WTC11 (cell line): ENCODE results near the gene ZNF714. TPM values are rescaled to one million over a fixed set of nuclear protein-coding genes. Genes with fewer than 3 reads are reported as not detected.

Source experiments
- ATAC-seq: fragments of 200-7000 bp; cut with Tn5 transposase; 2 replicates; pipeline ENCODE4 v1.10.0; 2021; ENCODE audit warnings: mild to moderate bottlenecking, moderate library complexity
- CTCF ChIA-PET: fragments of 300-600 bp; sonication (Branson Sonifier 250); formaldehyde crosslinking; loops from one replicate; lab custom pipeline; 2021; ENCODE audit warnings: antibody characterized with exemption; lab: Charles Lee
- POLR2A ChIA-PET: fragments of 350-600 bp; sonication (Branson Sonifier 250); formaldehyde crosslinking; loops from one replicate; lab custom pipeline; 2021; ENCODE audit warnings: antibody characterized with exemption; lab: Charles Lee
- DNase-seq: peaks from one replicate; pipeline ENCODE4 v3.0.0; 2021; ENCODE audit warnings: low spot score
- H3K27ac Mint-ChIP-seq: 2 replicates; pipeline ENCODE4 v1.8.0; 2021; ENCODE audit warnings: mixed read lengths
- H3K27me3 Mint-ChIP-seq: 2 replicates; pipeline ENCODE4 v1.8.0; 2021; ENCODE audit warnings: low read depth, mild to moderate bottlenecking, moderate library complexity, mixed read lengths
- H3K36me3 Mint-ChIP-seq: 2 replicates; pipeline ENCODE4 v1.8.0; 2021; ENCODE audit warnings: mixed read lengths
- H3K4me1 Mint-ChIP-seq: 2 replicates; pipeline ENCODE4 v1.8.0; 2022; ENCODE audit warnings: mixed read lengths
- H3K4me3 Mint-ChIP-seq: 2 replicates; pipeline ENCODE4 v1.8.0; 2021; ENCODE audit warnings: mild to moderate bottlenecking, moderate library complexity, mixed read lengths
- H3K9me3 Mint-ChIP-seq: 2 replicates; pipeline ENCODE4 v1.8.0; 2021; ENCODE audit warnings: mixed read lengths
- ATF1 ChIP-seq: sonication (generic); formaldehyde crosslinking; IDR thresholded peaks from 2 replicates; pipeline ENCODE4 v1.8.1; 2023; ENCODE audit warnings: mild to moderate bottlenecking, moderate library complexity, missing genetic modification reagents
- IRF2 ChIP-seq: sonication (generic); formaldehyde crosslinking; IDR thresholded peaks from 2 replicates; pipeline ENCODE4 v1.8.0; 2022; ENCODE audit warnings: low read depth, missing genetic modification reagents, borderline replicate concordance
- KAT7 ChIP-seq: sonication (generic); formaldehyde crosslinking; IDR thresholded peaks from 2 replicates; pipeline ENCODE4 v1.8.1; 2023; ENCODE audit warnings: missing genetic modification reagents, mild to moderate bottlenecking, borderline replicate concordance
- NFE2L1 ChIP-seq: sonication (generic); formaldehyde crosslinking; IDR thresholded peaks from 2 replicates; pipeline ENCODE4 v1.8.1; 2023; ENCODE audit warnings: missing genetic modification reagents
- TEAD1 ChIP-seq: sonication (generic); formaldehyde crosslinking; IDR thresholded peaks from 2 replicates; pipeline ENCODE4 v1.8.0; 2022; ENCODE audit warnings: mild to moderate bottlenecking, missing genetic modification reagents
- TEAD4 ChIP-seq: sonication (generic); formaldehyde crosslinking; IDR thresholded peaks from 2 replicates; pipeline ENCODE4 v1.8.0; 2022; ENCODE audit warnings: mild to moderate bottlenecking, missing genetic modification reagents
- ZNF121 ChIP-seq: sonication (generic); formaldehyde crosslinking; IDR thresholded peaks from 2 replicates; pipeline ENCODE4 v1.8.0; 2023; ENCODE audit warnings: missing genetic modification reagents
- ZNF138 ChIP-seq: sonication (generic); formaldehyde crosslinking; conservative IDR thresholded peaks from 2 replicates; pipeline ENCODE4 v1.8.1; 2022; ENCODE audit warnings: mild to moderate bottlenecking, moderate library complexity, missing genetic modification reagents
- ZNF396 ChIP-seq: fragments of 250-450 bp; sonication (Bioruptor Pico); IDR thresholded peaks from 2 replicates; pipeline ENCODE4 v1.8.0; 2021; ENCODE audit warnings: mild to moderate bottlenecking, moderate library complexity, borderline replicate concordance
- total RNA-seq: library from RNA; stranded (reverse); gene quantifications from 3 replicates; pipeline ENCODE4 v1.2.3, GENCODE V29; 2021
- TF ChIP-seq, protein P1 (sequence below): fragments of 200-600 bp; IDR thresholded peaks from 2 replicates; pipeline ENCODE4 v1.8.0; 2022; ENCODE audit warnings: antibody characterized with exemption
- TF ChIP-seq, protein P2 (sequence below): sonication (generic); formaldehyde crosslinking; IDR thresholded peaks from 2 replicates; pipeline ENCODE4 v1.8.1; 2023; ENCODE audit warnings: mild to moderate bottlenecking, missing genetic modification reagents
- TF ChIP-seq, protein P3 (sequence below): fragments of 250-450 bp; sonication (Bioruptor Pico); IDR thresholded peaks from 2 replicates; pipeline ENCODE4 v1.9.0; 2021; ENCODE audit warnings: moderate library complexity, mild to moderate bottlenecking, inconsistent platforms, borderline replicate concordance
- TF ChIP-seq, protein P4 (sequence below): sonication (generic); formaldehyde crosslinking; IDR thresholded peaks from 2 replicates; pipeline ENCODE4 v1.8.1; 2022; ENCODE audit warnings: missing genetic modification reagents, borderline replicate concordance
- TF ChIP-seq, protein P5 (sequence below): sonication (generic); formaldehyde crosslinking; IDR thresholded peaks from 2 replicates; pipeline ENCODE4 v1.8.0; 2023; ENCODE audit warnings: missing genetic modification reagents, mild to moderate bottlenecking, borderline replicate concordance
- TF ChIP-seq, protein P6 (sequence below): sonication (generic); formaldehyde crosslinking; conservative IDR thresholded peaks from 2 replicates; pipeline ENCODE4 v1.8.1; 2023; ENCODE audit warnings: mild to moderate bottlenecking, low read depth, missing genetic modification reagents, moderate library complexity

ZNF714 gene
- total RNA-seq, 1 experiment from 2014 or later = 60.4 TPM

DNA sequence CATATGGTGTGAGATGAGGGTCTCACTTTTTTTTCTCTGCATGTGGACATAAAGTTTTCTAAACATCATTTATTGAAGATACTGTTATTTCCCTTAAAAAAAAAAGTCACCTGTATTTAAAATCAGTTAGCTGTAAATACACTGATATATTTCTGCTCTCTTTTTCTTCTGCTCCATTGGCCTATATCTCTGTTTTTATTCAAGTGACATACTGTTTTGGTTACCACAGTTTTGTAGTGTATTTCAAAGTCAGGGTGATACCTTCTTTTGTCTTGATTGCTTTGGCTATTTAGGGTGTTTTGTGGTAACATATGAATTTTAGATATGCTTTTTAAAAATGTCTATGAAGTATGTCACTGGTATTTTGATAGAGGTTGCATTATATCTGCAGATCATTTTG lies 44.1 kb downstream of the ZNF714 start:
- no peak overlapping the region for H3K27ac Mint-ChIP-seq
- ATAC-seq (no peak), DNase-seq (no peak)
- H3K36me3 Mint-ChIP-seq = peaks cover 16% of the 10 kb centered on the region
- no peak overlapping the region for H3K4me3 Mint-ChIP-seq
- CTCF ChIA-PET = no interaction called here
- no peaks in the 10 kb centered on the region for H3K27me3 Mint-ChIP-seq
- POLR2A ChIA-PET = no interaction called here
- peaks cover 15% of the 10 kb centered on the region for H3K9me3 Mint-ChIP-seq
- TF ChIP-seq, protein P1, sequence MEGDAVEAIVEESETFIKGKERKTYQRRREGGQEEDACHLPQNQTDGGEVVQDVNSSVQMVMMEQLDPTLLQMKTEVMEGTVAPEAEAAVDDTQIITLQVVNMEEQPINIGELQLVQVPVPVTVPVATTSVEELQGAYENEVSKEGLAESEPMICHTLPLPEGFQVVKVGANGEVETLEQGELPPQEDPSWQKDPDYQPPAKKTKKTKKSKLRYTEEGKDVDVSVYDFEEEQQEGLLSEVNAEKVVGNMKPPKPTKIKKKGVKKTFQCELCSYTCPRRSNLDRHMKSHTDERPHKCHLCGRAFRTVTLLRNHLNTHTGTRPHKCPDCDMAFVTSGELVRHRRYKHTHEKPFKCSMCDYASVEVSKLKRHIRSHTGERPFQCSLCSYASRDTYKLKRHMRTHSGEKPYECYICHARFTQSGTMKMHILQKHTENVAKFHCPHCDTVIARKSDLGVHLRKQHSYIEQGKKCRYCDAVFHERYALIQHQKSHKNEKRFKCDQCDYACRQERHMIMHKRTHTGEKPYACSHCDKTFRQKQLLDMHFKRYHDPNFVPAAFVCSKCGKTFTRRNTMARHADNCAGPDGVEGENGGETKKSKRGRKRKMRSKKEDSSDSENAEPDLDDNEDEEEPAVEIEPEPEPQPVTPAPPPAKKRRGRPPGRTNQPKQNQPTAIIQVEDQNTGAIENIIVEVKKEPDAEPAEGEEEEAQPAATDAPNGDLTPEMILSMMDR = no peak
- TF ChIP-seq KAT7 (CRISPR knock-in tag) = no peak
- no peak for TF ChIP-seq TEAD4 (CRISPR knock-in tag)
- TF ChIP-seq, protein P2, sequence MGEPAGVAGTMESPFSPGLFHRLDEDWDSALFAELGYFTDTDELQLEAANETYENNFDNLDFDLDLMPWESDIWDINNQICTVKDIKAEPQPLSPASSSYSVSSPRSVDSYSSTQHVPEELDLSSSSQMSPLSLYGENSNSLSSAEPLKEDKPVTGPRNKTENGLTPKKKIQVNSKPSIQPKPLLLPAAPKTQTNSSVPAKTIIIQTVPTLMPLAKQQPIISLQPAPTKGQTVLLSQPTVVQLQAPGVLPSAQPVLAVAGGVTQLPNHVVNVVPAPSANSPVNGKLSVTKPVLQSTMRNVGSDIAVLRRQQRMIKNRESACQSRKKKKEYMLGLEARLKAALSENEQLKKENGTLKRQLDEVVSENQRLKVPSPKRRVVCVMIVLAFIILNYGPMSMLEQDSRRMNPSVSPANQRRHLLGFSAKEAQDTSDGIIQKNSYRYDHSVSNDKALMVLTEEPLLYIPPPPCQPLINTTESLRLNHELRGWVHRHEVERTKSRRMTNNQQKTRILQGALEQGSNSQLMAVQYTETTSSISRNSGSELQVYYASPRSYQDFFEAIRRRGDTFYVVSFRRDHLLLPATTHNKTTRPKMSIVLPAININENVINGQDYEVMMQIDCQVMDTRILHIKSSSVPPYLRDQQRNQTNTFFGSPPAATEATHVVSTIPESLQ (CRISPR knock-in tag) = no peak
- TF ChIP-seq, protein P3, sequence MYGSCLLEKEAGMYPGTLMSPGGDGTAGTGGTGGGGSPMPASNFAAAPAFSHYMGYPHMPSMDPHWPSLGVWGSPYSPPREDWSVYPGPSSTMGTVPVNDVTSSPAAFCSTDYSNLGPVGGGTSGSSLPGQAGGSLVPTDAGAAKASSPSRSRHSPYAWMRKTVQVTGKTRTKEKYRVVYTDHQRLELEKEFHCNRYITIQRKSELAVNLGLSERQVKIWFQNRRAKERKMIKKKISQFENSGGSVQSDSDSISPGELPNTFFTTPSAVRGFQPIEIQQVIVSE = no peak
- TF ChIP-seq, protein P4, sequence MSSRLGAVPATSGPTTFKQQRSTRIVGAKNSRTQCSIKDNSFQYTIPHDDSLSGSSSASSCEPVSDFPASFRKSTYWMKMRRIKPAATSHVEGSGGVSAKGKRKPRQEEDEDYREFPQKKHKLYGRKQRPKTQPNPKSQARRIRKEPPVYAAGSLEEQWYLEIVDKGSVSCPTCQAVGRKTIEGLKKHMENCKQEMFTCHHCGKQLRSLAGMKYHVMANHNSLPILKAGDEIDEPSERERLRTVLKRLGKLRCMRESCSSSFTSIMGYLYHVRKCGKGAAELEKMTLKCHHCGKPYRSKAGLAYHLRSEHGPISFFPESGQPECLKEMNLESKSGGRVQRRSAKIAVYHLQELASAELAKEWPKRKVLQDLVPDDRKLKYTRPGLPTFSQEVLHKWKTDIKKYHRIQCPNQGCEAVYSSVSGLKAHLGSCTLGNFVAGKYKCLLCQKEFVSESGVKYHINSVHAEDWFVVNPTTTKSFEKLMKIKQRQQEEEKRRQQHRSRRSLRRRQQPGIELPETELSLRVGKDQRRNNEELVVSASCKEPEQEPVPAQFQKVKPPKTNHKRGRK (CRISPR knock-in tag) = no peak
- TF ChIP-seq ZNF396 (CRISPR knock-in tag) = no peak
- no peak for TF ChIP-seq ZNF138
- TF ChIP-seq, protein P5, sequence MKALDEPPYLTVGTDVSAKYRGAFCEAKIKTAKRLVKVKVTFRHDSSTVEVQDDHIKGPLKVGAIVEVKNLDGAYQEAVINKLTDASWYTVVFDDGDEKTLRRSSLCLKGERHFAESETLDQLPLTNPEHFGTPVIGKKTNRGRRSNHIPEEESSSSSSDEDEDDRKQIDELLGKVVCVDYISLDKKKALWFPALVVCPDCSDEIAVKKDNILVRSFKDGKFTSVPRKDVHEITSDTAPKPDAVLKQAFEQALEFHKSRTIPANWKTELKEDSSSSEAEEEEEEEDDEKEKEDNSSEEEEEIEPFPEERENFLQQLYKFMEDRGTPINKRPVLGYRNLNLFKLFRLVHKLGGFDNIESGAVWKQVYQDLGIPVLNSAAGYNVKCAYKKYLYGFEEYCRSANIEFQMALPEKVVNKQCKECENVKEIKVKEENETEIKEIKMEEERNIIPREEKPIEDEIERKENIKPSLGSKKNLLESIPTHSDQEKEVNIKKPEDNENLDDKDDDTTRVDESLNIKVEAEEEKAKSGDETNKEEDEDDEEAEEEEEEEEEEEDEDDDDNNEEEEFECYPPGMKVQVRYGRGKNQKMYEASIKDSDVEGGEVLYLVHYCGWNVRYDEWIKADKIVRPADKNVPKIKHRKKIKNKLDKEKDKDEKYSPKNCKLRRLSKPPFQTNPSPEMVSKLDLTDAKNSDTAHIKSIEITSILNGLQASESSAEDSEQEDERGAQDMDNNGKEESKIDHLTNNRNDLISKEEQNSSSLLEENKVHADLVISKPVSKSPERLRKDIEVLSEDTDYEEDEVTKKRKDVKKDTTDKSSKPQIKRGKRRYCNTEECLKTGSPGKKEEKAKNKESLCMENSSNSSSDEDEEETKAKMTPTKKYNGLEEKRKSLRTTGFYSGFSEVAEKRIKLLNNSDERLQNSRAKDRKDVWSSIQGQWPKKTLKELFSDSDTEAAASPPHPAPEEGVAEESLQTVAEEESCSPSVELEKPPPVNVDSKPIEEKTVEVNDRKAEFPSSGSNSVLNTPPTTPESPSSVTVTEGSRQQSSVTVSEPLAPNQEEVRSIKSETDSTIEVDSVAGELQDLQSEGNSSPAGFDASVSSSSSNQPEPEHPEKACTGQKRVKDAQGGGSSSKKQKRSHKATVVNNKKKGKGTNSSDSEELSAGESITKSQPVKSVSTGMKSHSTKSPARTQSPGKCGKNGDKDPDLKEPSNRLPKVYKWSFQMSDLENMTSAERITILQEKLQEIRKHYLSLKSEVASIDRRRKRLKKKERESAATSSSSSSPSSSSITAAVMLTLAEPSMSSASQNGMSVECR (CRISPR knock-in tag) = no peak
- TF ChIP-seq ZNF121 (CRISPR knock-in tag) = no peak
- TF ChIP-seq ATF1 = no peak
- no peak for TF ChIP-seq IRF2 (CRISPR knock-in tag)
- TF ChIP-seq NFE2L1 (CRISPR knock-in tag) = no peak
- TF ChIP-seq, protein P6, sequence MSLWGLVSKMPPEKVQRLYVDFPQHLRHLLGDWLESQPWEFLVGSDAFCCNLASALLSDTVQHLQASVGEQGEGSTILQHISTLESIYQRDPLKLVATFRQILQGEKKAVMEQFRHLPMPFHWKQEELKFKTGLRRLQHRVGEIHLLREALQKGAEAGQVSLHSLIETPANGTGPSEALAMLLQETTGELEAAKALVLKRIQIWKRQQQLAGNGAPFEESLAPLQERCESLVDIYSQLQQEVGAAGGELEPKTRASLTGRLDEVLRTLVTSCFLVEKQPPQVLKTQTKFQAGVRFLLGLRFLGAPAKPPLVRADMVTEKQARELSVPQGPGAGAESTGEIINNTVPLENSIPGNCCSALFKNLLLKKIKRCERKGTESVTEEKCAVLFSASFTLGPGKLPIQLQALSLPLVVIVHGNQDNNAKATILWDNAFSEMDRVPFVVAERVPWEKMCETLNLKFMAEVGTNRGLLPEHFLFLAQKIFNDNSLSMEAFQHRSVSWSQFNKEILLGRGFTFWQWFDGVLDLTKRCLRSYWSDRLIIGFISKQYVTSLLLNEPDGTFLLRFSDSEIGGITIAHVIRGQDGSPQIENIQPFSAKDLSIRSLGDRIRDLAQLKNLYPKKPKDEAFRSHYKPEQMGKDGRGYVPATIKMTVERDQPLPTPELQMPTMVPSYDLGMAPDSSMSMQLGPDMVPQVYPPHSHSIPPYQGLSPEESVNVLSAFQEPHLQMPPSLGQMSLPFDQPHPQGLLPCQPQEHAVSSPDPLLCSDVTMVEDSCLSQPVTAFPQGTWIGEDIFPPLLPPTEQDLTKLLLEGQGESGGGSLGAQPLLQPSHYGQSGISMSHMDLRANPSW = no peak
- no peak for TF ChIP-seq TEAD1 (CRISPR knock-in tag)
- TF ChIP-seq, all 79 proteins: peak for 0
- H3K4me1 Mint-ChIP-seq = peaks cover 15% of the 10 kb centered on the region
